ENCODE data around the gene GATM.
A peak's percentile ranks its signal among the peaks of the same experiment; 100 is the strongest.

GATM gene, protein sequence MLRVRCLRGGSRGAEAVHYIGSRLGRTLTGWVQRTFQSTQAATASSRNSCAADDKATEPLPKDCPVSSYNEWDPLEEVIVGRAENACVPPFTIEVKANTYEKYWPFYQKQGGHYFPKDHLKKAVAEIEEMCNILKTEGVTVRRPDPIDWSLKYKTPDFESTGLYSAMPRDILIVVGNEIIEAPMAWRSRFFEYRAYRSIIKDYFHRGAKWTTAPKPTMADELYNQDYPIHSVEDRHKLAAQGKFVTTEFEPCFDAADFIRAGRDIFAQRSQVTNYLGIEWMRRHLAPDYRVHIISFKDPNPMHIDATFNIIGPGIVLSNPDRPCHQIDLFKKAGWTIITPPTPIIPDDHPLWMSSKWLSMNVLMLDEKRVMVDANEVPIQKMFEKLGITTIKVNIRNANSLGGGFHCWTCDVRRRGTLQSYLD

DNA sequence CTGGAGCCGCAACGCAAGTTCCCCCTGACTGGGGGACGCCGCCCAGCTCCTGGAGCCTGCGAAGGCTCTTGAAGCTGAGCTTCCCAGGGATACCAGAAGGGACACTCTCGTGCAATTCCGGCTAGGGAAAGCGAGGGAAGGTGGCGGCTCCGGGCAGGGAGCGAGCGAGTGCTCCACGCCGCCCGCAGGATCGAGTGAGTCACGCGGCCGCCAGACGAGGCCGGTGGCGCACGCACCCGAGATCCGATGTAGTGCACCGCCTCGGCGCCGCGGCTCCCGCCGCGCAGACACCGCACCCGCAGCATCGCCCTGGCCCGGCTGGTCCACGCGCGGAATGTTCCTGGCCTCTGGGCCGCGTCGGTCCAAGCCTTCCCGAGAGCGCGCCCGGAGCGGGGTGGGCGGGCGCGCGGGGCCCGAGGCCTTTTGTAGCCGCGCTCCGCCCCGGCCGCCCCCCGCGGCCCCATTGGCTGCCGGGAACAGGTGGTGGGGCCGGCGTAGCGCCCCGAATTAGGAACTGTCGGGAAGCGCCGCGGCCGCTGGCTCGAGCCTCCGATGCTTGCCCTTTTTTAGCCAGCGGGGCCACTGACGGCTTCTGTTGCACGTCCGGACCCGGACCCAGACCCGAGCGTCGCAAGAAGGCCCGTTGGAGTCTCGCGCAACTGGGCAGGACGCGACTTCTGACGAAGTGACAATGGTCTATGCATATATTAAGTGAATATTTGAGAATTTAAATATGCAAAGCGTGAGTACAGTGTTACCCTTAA is at the start of gene GATM:
Gene GATM (minus strand): TSS at position 396 of the 764 bp plus-strand sequence. CDS start 91 bp downstream, at position 305.
- DNase-seq: peak; percentile 35

DNA sequence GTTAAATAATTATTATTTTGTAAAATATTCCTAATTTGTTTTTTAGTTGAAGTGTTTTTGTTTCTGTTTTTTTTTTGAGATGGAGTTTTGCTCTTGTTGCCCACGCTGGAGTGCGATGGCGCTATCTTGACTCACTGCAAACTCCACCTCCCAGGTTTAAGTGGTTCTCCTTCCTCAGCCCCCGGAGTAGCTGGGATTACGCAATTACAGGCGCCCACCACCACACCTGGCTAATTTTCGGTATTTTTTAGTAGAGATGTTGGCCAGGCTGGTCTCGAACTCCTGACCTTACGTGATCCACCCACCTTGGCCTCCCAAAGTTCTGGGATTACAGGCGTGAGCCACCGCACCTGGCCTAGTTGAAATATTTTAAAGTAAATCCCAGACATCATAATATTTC is 48.7 kb upstream of the GATM start:
- DNase-seq: no peak

DNA sequence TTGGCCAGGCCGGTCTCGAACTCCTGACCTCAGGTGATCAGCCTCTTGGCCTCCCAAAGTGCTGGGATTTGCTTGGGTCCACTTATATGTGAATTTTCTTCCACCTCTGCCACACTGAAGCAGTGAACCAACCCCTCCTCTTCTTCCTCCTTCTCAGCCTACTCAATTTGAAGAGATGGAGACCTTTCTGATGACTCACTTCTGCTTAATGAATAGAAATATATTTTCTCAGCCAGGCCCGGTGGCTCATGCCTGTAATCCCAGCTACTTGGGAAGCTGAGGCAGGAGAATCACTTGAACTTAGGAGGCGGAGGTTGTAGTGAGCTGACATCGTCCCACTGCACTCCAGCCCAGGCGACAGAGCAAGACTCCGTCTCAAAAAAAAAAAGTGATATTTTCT is 46.8 kb upstream of the GATM start:
- no peak for DNase-seq

DNA sequence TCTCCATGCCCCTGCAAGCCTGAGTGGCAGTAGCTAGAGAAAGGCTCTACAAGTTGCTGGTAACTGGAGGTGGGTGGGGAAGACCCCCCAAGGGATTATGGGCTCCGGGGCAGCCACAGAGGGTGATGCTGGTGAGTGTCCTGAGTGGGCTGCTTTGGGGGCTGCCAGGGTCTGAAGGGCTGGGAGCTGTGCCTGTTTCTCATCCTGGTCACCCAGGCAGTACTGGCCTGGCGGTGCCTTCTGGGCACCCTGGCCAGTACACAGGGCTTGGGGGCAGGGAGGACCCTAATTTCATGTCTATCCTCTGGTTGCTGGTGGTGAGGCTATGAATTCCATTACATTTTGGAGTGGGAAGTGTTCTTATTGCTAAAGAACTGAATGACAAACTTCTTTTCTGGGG is 46.1 kb upstream of the GATM start:
- DNase-seq: no peak

DNA sequence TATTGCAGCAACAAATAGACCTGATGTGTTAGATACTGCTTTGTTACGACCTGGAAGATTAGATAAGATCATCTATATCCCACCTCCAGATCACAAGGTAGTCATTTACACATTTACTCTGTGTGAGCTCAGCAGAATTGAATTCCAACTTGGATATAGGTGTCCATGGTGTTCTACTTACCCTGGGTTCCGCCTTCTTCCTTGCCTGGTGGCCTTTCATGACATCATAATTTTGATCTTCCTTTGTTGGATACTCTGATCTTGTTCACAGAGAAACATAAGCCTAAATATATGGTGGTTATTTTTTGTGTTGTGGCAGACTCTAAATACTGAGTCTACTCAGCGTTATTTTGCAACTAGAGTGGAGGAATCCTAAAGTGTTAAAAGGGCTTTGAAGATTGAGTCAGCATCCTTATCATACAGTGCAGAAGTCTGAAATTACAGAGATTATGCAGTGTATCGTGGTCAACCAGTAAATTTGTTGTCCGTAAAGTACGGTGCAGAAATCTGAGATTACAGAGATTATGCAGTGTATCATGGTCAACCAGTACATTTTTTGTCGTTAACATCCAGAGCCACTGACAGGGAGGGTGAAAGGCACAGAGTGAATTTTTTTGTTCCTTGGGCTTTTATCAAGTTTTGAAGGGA is 39.1 kb upstream of the GATM start:
- no peak for DNase-seq

DNA sequence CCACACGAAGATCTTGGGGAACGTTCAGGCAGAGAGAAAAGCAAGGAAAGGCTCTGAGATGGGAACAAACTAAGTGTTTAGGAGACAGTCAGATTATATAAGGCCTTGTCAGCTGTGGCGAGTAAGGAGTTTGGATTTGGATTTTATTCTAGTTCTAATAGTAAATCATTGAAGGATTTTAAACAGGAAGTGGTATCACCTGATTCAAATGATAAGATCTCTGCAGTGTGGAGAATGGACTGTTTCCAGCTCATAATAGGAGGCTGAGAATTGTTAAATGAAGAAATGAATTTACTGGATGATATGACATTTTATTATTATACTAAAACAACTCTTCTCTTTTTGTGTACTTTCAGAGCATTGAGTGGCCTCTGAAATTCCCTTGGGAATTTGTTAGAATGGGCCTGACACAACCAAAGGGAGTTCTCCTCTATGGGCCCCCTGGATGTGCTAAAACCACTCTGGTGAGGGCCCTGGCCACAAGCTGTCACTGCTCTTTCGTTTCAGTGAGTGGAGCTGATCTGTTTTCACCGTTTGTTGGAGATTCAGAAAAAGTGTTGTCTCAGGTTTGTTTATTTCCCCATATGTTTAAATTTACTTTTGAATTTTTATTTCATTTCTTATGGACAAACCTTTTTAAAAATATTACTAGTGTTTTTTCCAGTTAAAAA is 36.0 kb upstream of the GATM start:
- no peak for DNase-seq

DNA sequence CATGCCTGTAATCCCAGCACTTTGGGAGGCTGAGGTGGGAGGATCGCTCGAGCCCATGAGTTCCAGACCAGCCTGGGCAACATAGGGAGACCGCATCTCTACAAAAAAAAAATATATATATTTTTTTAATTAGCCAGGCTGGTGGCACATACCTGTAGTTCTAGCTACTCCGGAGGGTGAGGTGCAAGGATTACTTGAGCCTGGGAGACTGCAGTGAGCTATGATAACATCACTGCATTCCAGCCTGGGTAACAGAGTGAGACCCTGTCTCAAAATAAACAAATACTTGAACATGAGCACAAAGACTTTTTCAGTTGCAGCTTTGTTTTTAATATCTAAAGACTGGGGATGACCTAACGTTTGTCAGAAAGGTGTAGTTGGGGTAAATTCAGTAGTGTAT is 31.3 kb upstream of the GATM start:
- DNase-seq: no peak

DNA sequence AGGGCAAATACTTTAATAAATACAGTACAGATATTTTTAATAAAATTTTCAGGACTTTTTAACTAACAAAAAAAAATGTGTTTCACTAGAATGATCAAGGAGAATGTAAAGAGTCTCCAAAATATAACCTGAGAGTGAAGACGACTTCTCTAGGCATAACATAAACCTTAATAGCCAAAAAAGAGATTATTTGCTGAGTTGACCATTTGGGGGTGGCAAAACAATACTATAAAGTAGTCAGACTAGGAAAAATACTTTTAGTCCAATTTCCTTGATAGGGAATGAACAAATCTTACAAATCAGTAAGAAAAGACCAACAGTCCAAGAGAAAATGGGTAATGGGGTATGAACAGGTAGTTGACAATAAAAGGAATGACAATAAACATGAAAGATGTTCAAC is 29.4 kb upstream of the GATM start:
- no peak for DNase-seq

DNA sequence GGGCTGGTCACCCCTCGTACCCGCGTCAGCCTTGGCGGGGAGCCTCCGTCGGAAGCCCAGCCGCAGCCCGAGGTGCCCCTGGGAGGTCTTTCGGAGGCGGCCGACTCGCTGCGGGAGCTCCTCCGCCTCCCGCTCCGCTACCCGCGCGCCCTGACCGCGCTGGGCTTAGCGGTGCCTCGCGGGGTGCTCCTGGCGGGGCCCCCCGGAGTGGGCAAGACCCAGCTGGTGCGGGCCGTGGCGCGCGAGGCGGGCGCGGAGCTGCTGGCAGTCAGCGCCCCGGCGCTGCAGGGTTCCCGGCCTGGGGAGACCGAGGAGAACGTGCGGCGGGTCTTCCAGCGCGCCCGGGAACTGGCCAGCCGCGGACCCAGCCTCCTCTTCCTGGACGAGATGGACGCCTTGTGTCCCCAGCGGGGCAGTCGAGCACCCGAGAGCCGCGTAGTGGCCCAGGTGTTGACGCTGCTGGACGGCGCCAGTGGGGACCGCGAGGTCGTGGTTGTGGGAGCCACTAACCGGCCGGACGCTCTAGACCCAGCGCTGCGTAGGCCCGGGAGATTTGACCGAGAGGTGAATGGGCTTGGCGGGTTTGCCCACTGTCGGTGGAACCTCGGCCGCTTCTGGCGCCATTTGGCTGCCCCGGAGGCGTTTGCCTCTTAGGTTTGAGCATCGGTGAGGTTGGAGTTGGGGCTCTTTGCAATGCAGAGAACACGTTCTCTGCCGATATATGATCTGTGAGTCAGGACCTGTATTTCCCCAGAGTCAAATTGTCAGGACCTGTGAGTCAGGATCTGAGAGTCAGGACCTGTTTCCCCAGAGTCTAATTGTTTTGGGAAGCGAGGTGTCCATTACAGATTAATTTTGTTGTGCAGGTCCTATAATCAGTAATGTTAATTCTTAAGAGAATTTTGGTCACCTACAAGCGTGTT is 24.9 kb upstream of the GATM start:
- no peak for DNase-seq

DNA sequence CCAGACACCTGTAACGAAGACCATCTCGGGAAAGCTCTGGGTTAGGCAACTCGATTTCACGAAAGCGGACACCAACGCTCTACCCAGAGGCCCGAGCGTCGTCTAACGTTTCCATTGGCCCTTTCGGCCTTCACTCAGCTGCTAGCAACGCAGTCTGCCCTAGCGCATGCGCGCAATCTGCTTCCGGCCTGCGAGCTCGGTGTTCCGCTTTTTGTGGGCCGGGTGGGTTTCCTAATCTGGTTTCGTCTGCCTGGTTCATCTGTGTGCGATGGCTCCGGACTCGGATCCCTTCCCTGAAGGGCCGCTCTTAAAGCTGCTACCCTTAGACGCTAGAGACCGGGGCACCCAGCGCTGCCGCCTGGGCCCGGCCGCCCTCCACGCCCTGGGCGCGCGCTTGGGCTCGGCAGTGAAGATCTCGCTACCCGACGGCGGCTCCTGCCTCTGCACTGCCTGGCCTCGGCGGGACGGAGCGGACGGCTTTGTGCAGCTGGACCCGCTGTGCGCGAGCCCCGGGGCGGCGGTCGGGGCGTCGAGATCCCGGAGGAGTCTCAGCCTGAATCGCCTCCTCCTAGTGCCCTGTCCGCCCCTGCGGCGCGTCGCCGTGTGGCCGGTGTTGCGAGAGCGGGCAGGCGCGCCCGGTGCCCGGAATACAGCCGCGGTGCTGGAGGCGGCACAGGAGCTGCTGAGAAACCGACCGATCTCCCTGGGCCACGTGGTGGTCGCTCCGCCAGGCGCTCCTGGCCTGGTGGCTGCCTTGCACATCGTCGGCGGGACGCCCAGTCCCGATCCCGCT is 24.0 kb upstream of the GATM start:
- peak; percentile 93 for DNase-seq

DNA sequence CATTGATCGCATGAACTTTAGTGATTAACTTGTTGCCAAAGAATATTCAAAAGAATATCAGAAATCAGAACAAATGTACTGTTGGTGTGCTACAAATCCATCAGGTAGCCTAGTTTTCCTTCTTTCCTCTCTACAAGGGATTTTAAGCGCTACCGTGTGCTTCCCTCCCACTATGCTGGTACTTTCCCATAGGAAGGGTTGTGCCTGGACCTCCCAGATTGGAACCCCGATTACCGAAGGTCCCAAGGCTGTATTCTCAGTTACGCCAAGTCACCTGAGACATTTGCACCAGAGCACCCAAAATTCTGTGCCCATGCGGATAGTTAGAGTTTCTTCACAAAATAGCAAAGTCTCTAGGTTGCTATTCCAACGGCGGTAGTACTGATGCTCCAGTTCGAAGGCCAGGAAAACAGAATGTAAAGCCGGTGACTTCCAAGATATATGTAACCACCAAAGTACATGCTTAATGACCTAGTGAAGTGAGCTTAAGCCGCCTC is 23.4 kb upstream of the GATM start:
- DNase-seq: no peak

DNA sequence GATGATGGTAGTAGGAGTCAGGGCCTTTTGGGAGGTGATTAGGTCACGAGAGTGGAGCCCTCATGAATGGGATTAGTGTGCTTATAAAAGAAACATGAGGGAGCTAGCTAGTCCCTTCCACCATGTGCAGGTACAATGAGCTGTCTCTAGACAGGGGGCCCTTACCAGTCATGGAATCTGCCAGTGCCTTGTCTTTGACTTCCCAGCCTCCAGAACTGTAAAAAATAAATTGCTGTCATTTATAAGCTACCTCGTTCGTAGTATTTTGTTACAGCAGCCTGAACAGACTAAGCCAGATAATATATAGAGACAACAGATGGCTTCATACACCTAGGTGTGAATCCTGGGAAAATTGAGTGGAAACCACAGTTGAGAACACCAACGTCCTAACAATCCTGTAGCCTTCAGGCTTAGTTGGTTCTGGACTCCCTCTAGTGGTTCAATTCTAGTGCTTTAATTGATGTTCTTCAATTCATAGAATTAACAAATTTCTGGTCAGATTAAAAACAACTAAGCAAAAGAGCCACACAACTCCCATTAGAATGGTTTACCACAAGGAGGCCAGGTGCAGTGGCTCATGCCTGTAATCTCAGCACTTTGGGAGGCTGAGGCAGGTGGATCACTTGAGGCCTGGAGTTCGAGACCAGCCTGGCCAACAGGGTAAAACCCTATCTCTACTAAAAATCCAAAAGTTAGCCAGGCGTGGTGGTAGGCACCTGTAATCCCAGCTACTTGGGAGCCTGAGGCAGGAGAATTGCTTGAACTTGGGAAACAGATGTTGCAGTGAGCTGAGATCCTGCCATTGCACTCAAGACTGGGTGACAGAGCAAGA is 21.3 kb upstream of the GATM start:
- peak; percentile 85 for DNase-seq

DNA sequence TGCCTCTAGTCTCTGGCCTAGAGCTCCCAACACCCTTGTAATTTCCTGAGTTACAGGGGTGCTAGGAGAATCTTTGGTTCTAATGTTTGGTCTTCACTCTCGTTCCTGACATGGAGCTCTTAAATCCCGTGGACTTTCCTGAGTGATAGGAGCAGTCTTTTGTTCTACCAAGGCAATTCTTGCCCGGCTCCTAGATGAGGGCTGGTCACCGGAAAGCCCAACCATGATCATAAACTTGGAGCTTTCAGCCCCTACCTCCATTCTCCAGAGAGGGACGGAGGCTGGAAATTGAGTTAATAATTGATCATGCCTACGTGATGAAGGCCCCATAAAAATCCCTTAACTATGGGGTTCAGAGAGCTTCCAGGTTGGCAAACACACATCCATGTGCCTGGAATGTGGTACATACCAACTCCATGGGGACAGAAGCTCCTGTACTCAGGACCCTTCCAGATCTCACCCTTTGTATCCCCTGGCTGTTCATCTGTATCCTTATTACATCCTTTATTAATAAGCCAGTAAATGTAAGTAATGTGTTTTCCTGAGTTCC is 18.8 kb upstream of the GATM start:
- DNase-seq: no peak

DNA sequence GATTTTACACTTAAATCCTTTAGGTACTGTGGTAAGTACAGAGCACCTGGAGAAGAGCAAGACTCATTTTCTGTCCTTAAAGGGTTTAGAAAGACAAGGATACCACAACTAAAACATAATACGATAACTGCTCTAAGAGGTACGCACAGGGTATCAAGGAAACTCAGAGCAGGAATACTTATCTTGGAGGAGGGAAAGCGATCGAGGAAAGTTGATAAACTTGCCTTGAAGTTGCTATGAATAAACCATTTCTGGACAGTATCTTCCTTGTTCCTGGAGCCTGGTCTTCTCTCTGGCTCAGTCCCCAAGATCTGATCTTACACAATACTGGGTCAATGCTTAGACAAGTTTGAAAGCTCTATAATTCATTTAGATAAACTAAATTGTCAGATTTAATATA is 17.6 kb upstream of the GATM start:
- DNase-seq: no peak

DNA sequence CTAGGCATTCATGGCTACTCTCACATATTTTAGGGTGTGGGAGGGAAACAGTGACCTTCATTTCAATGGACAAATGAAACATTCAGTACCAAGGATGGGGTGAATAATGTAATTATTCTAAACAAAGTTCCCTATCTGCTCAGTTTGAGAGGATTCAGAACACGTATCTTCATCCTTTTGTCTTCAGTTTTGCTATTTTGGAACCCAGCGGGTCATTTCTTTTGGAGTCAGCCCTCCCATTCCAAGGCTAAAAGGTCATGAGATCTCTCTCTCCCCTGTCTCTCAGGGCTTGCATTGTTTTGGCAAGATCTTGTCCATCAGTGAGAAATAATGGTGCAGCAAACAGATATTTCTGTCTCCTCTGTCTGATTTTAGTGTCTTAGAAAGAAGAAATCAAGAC is 16.3 kb upstream of the GATM start:
- no peak for DNase-seq

DNA sequence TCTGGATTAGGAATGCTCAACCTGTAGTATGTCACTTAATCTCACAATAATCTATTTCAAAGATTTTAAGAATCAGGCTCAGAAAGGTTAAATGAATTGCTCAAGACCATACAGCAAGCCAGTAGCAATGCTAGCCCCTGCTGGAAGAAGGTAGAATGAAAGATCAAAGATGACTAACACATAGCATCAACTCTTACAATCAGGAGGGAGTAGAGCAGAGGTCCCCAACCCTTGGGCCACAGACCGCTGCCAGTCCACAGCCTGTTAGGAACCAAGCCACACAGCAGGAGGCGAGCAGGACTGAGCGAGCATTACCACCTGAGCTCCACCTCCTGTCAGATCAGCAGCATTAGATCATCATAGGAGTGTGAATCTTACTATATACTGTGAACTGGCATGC is 15.5 kb upstream of the GATM start:
- DNase-seq: no peak

DNA sequence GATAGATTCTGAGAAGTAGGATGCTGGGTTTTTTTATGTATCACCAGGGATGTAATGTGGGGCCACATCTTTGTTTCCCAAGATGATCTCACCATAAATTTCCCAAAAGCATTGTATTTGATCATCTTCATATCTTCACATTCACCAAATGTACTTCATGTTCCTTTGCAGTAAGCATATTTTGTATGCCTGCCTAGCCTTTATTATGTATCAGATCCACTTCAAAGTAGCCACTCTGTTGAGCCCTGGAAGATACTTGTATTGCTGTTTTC is 14.2 kb upstream of the GATM start:
- DNase-seq: no peak

DNA sequence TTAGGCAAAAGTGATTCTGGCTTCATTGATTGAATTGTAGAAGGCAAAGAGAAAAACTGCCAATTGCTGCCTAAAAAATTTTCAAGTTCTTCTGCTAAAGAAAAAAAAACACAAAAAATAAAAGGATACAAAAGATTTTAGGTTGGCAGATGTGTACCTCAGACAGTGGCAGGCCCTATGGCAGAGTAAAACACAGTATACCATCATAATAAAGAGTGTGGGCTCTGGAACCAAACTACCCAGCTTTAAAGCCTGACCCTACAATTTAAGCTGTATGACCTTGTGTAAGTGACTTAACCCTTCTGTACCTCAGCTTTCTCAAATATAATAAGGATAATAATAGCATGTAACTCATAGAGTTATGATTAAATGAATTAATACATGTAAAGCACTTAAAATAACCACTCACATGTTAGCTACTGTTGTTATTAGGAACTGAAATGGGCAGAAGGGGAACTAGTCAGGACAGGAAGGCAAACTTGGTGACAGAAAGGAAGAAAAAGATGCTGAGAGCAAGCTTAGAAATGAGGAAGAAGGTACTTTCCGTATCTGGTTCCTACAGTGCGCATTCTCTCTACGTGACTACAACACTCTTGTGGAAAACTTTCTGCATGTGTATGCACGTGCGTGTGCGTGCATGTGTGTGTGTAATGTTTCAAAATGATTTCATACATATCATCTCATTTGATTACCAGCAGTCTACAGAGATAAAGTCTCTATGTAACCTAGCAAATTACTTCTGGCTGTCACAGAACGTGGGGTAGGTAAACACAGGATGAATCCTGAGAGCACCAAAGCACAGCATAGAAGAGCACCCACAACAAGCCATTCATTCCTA is 13.6 kb upstream of the GATM start:
- DNase-seq: no peak

DNA sequence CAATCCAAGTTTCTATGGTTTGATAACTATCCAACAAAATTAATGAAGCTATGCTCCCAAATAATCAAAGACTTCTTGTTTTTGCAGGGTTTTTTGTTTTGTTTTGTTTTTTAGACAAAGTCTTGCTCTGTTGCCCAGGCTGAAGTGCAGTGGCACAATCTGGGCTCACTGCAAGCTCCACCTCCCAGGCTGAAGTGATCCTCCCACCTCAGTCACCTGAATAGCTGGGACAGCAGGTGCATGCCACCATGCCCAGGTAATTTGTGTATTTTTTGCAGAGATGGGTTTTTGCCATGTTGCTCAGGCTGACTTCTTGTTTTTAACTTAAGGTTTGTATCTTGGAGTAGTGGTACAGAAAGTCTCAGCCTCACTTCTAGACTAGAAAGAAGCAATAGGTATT is 11.0 kb upstream of the GATM start:
- DNase-seq: no peak
